Trophoblast cell (in vitro differentiated cells and primary cell): ENCODE results near the gene SPOCK1.

ENCODE experiments used
- DNase-seq, 2 donors: peaks; one replicate each; pipeline ENCODE4 v3.0.0-alpha.2; 2016
- H2AFZ ChIP-seq: 2 replicates; pipeline ENCODE4 v1.6.1; 2013; ENCODE audit warnings: low read length, moderate library complexity, mild to moderate bottlenecking; ENCODE audit not compliant: insufficient read depth, poor library complexity
- H2AK5ac ChIP-seq: 2 replicates; pipeline ENCODE4 v1.6.1; 2013; ENCODE audit warnings: mild to moderate bottlenecking, low read length
- H2BK120ac ChIP-seq: 2 replicates; pipeline ENCODE4 v1.6.1; 2013; ENCODE audit warnings: low read length, mild to moderate bottlenecking, moderate library complexity; ENCODE audit not compliant: insufficient read depth, poor library complexity
- H2BK12ac ChIP-seq: 2 replicates; pipeline ENCODE4 v1.6.1; 2013; ENCODE audit warnings: mild to moderate bottlenecking, low read length, moderate library complexity
- H2BK5ac ChIP-seq: 2 replicates; pipeline ENCODE4 v1.6.1; 2013; ENCODE audit warnings: low read length, low read depth, moderate library complexity, mild to moderate bottlenecking; ENCODE audit not compliant: poor library complexity
- H3K14ac ChIP-seq: 2 replicates; pipeline ENCODE4 v1.6.1; 2013; ENCODE audit warnings: mild to moderate bottlenecking, low read length
- H3K18ac ChIP-seq: 2 replicates; pipeline ENCODE4 v1.6.1; 2013; ENCODE audit warnings: mild to moderate bottlenecking, low read length
- H3K23ac ChIP-seq: 2 replicates; pipeline ENCODE4 v1.6.1; 2013; ENCODE audit warnings: low read length
- H3K27ac ChIP-seq: 2 replicates; pipeline ENCODE4 v1.5.1; 2013; ENCODE audit warnings: low read depth, mild to moderate bottlenecking, inconsistent platforms, low read length, moderate library complexity
- H3K27me3 ChIP-seq: 2 replicates; pipeline ENCODE4 v1.6.1; 2013; ENCODE audit warnings: inconsistent platforms, mild to moderate bottlenecking, low read length, moderate library complexity; ENCODE audit not compliant: insufficient read depth
- H3K36me3 ChIP-seq, 2 experiments: 1 replicate in 1 of 2; 2 replicates in 1 of 2; pipeline ENCODE4 v1.6.1; 2013; ENCODE audit warnings: low read length in 2 of 2, mild to moderate bottlenecking in 2 of 2, moderate library complexity in 1 of 2; ENCODE audit not compliant: insufficient read depth in 2 of 2, control insufficient read depth in 1 of 2
- H3K4ac ChIP-seq: 2 replicates; pipeline ENCODE4 v1.6.1; 2013; ENCODE audit warnings: low read depth, mild to moderate bottlenecking, low read length, moderate library complexity
- H3K4me1 ChIP-seq, 2 experiments: 1 replicate in 1 of 2; 2 replicates in 1 of 2; pipeline ENCODE4 v1.6.1; 2013; ENCODE audit warnings: low read length in 2 of 2, mild to moderate bottlenecking in 2 of 2, moderate library complexity in 1 of 2; ENCODE audit not compliant: insufficient read depth in 2 of 2, control insufficient read depth in 1 of 2
- H3K4me2 ChIP-seq: 2 replicates; pipeline ENCODE4 v1.6.1; 2013; ENCODE audit warnings: inconsistent platforms, mild to moderate bottlenecking, low read length, moderate library complexity
- H3K4me3 ChIP-seq: 2 replicates; pipeline ENCODE4 v1.5.1; 2013; ENCODE audit warnings: mild to moderate bottlenecking, low read depth, low read length, inconsistent platforms
- H3K79me1 ChIP-seq: one replicate; pipeline ENCODE4 v1.6.1; 2013; ENCODE audit warnings: low read length
- H3K79me2 ChIP-seq: 2 replicates; pipeline ENCODE4 v1.6.1; 2013; ENCODE audit warnings: low read length, mild to moderate bottlenecking; ENCODE audit not compliant: control insufficient read depth, insufficient read depth, poor library complexity
- H3K9ac ChIP-seq: 2 replicates; pipeline ENCODE4 v1.6.1; 2013; ENCODE audit warnings: mild to moderate bottlenecking, low read length
- H3K9me3 ChIP-seq: 2 replicates; pipeline ENCODE4 v1.6.1; 2013; ENCODE audit warnings: low read depth, mild to moderate bottlenecking, control low read depth, inconsistent platforms, low read length; ENCODE audit not compliant: insufficient read depth
- H4K12ac ChIP-seq: 2 replicates; pipeline ENCODE4 v1.6.1; 2013; ENCODE audit warnings: low read depth, mild to moderate bottlenecking, low read length, moderate library complexity
- H4K8ac ChIP-seq: 2 replicates; pipeline ENCODE4 v1.6.1; 2013; ENCODE audit warnings: low read depth, mild to moderate bottlenecking, low read length, moderate library complexity
- H4K91ac ChIP-seq: one replicate; pipeline ENCODE4 v1.6.1; 2013; ENCODE audit warnings: low read depth, mild to moderate bottlenecking, low read length, moderate library complexity
- WGBS: extraction: QIAGEN DNeasy Blood & Tissue Kit; methylation state at CpG from one replicate; pipeline ENCODE4 v1.1.7; 2013; ENCODE audit warnings: missing lambda C conversion rate; ENCODE audit not compliant: insufficient read length, insufficient coverage; ENCODE audit errors: extremely low coverage; 5-methylcytosine and 5-hydroxymethylcytosine counted together

SPOCK1 gene

DNA sequence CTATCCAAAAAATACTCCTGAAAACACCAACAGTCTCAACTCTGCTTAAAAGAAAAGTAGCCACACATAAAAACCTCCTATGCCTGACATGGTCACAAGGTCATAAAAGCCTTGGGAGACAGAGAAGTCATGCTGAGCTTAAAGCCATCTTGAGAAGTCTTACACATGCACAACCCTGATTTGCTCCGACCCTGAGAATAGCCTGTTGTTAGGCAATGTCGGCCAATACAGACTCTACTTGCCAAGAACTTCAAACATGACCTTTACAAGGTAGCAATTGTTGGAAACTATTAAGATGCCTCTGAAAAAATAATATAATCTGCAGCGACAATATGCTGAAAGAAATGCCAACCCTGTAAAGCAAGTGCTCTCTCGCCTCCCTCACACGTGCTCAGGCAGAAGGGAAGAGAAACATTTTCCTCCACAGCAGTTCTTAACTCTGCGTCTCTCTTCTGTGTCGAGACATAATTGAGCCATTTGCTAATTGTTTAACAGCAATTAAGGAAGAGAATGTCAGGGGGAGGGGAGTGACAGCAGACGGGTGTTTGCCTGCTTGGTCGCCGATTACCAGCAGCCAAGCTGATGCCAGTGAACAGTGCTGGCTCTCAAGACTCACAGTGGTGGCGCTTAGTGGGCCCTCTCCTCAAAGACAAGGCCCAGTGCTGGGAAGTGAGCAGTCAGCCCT is 393.6 kb downstream of the SPOCK1 start:
- H3K79me1 ChIP-seq = no peaks in the 10 kb centered on the region
- DNase-seq = no peak
- no peaks in the 10 kb centered on the region for H3K36me3 ChIP-seq
- no peak overlapping the region for H3K9ac ChIP-seq
- no peak overlapping the region for H3K18ac ChIP-seq
- H3K14ac ChIP-seq = no peak overlapping the region
- no peak overlapping the region for H2AK5ac ChIP-seq
- H3K79me2 ChIP-seq = no peaks in the 10 kb centered on the region
- no peak overlapping the region for H2BK12ac ChIP-seq
- no peaks in the 10 kb centered on the region for H3K4me1 ChIP-seq
- no peak overlapping the region for H2BK120ac ChIP-seq
- H3K9me3 ChIP-seq = no peaks in the 10 kb centered on the region
- no peak overlapping the region for H4K12ac ChIP-seq
- no peak overlapping the region for H3K23ac ChIP-seq
- no peak overlapping the region for H4K8ac ChIP-seq
- no peak overlapping the region for H3K4me3 ChIP-seq
- no peak overlapping the region for H3K4me2 ChIP-seq
- no CpG with 5 or more reads among the region's 11 CpGs for WGBS
- no peak overlapping the region for H4K91ac ChIP-seq
- no peak overlapping the region for H2BK5ac ChIP-seq
- H3K27ac ChIP-seq = no peak overlapping the region
- no peaks in the 10 kb centered on the region for H3K27me3 ChIP-seq
- H2AFZ ChIP-seq = no peak overlapping the region
- no peak overlapping the region for H3K4ac ChIP-seq

- H4K91ac ChIP-seq = no peak overlapping the region
- H3K4me1 ChIP-seq = no peaks in the 10 kb centered on the region
- no peak overlapping the region for H4K8ac ChIP-seq
- H3K4me2 ChIP-seq = no peak overlapping the region
- H3K27ac ChIP-seq = no peak overlapping the region
- no peak overlapping the region for H2AK5ac ChIP-seq
- H3K4me3 ChIP-seq = no peak overlapping the region
- H3K23ac ChIP-seq = no peak overlapping the region
- H2AFZ ChIP-seq = no peak overlapping the region
- H4K12ac ChIP-seq = no peak overlapping the region
- H2BK5ac ChIP-seq = no peak overlapping the region
- no peak overlapping the region for H2BK120ac ChIP-seq
- DNase-seq = no peak
- H3K36me3 ChIP-seq = no peaks in the 10 kb centered on the region
- H3K9me3 ChIP-seq = no peaks in the 10 kb centered on the region
- WGBS = no CpG with 5 or more reads among the region's 2 CpGs
- H3K4ac ChIP-seq = no peak overlapping the region
- no peaks in the 10 kb centered on the region for H3K79me2 ChIP-seq
- no peak overlapping the region for H3K9ac ChIP-seq
- no peaks in the 10 kb centered on the region for H3K79me1 ChIP-seq
- H3K18ac ChIP-seq = no peak overlapping the region
- H3K14ac ChIP-seq = no peak overlapping the region
- no peaks in the 10 kb centered on the region for H3K27me3 ChIP-seq
- H2BK12ac ChIP-seq = no peak overlapping the region
Observed at GRCh38 chr5:137101544-137101943, 397.6 kb downstream of the SPOCK1 start.

DNA sequence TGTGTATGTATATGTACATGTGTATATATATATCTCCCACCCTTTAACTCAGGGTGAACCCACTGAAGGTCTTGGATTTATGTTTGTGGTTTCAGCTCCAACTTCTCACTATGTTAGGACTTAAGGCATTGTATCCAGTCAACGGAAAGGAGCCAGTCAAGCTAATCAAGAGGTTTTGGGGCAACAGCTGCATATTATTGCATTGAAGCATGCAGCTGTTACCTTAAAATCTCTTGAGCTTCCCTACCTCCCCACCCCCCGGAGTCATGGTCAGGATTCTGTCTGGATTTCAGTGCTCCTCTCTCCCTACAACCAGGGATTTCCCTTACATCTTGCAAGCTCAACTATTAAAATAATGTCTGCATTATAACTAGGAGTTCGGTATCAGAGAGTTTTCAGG is 399.5 kb downstream of the SPOCK1 start:
- H3K23ac ChIP-seq = no peak overlapping the region
- H3K4me3 ChIP-seq = no peak overlapping the region
- H3K79me2 ChIP-seq = no peaks in the 10 kb centered on the region
- DNase-seq = no peak
- H3K14ac ChIP-seq = no peak overlapping the region
- no peak overlapping the region for H3K4me2 ChIP-seq
- no peak overlapping the region for H4K8ac ChIP-seq
- no peak overlapping the region for H2AFZ ChIP-seq
- no peak overlapping the region for H2BK120ac ChIP-seq
- H3K4ac ChIP-seq = no peak overlapping the region
- no peak overlapping the region for H2BK5ac ChIP-seq
- H2BK12ac ChIP-seq = no peak overlapping the region
- H4K91ac ChIP-seq = no peak overlapping the region
- no peaks in the 10 kb centered on the region for H3K36me3 ChIP-seq
- H3K9me3 ChIP-seq = no peaks in the 10 kb centered on the region
- no peak overlapping the region for H2AK5ac ChIP-seq
- no peak overlapping the region for H3K18ac ChIP-seq
- no peaks in the 10 kb centered on the region for H3K79me1 ChIP-seq
- no peak overlapping the region for H3K27ac ChIP-seq
- WGBS = no CpG with 5 or more reads among the region's 3 CpGs
- H4K12ac ChIP-seq = no peak overlapping the region
- H3K4me1 ChIP-seq = no peaks in the 10 kb centered on the region
- H3K9ac ChIP-seq = no peak overlapping the region
- no peaks in the 10 kb centered on the region for H3K27me3 ChIP-seq

DNA sequence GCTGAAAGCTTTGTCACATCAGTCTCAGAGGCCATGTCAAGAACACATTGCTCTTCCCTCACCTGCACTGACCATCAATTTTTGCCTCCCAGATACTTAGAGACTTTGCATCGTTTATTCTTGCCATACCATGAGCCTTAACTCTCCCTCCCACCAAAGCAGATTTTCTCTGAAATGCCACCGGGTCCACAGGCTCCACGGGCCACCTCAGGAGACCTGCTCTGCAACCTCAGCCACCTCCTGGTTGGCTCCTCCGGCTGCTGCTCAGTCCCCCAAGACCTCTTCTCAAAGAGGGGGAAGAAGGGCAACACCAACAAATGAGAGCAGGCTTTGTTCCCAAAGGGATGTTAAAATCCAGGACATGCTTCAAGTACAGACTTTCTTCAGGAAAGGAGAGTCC is 400.5 kb downstream of the SPOCK1 start:
- H3K4me2 ChIP-seq = no peak overlapping the region
- H3K79me1 ChIP-seq = no peaks in the 10 kb centered on the region
- no peak overlapping the region for H3K27ac ChIP-seq
- H3K79me2 ChIP-seq = no peaks in the 10 kb centered on the region
- H2BK12ac ChIP-seq = no peak overlapping the region
- no peak overlapping the region for H4K8ac ChIP-seq
- no peak overlapping the region for H4K12ac ChIP-seq
- H2AK5ac ChIP-seq = no peak overlapping the region
- no peaks in the 10 kb centered on the region for H3K4me1 ChIP-seq
- H3K27me3 ChIP-seq = no peaks in the 10 kb centered on the region
- H4K91ac ChIP-seq = no peak overlapping the region
- H3K23ac ChIP-seq = no peak overlapping the region
- no peak overlapping the region for H2BK5ac ChIP-seq
- H3K4ac ChIP-seq = no peak overlapping the region
- DNase-seq = no peak
- H3K14ac ChIP-seq = no peak overlapping the region
- H3K4me3 ChIP-seq = no peak overlapping the region
- no CpG with 5 or more reads among the region's 4 CpGs for WGBS
- no peak overlapping the region for H3K9ac ChIP-seq
- no peaks in the 10 kb centered on the region for H3K9me3 ChIP-seq
- no peak overlapping the region for H3K18ac ChIP-seq
- H2BK120ac ChIP-seq = no peak overlapping the region
- no peaks in the 10 kb centered on the region for H3K36me3 ChIP-seq
- no peak overlapping the region for H2AFZ ChIP-seq
